Breast epithelium (tissue), 4 donors: Measurements from ENCODE around the gene INPP4A. TPM values are rescaled to one million over a fixed set of nuclear protein-coding genes. Genes with fewer than 3 reads are reported as not detected.
A peak's percentile ranks its signal among the peaks of the same experiment; 100 is the strongest.

ENCODE experiments used
- DNase-seq, 2 donors: peaks; one replicate each; pipeline ENCODE4 v3.0.0-alpha.2; 2019; ENCODE audit warnings: low spot score in 2 of 2
- H3K27ac ChIP-seq, 2 donors: fragments of 200-600 bp; sonication (generic) in 1 of 2; one replicate each; pipeline ENCODE4 v1.5.1; 2016 to 2019; ENCODE audit warnings: mild to moderate bottlenecking in 1 of 2
- H3K27me3 ChIP-seq, 2 donors: fragments of 200-600 bp; sonication (generic) in 1 of 2; one replicate each; pipeline versions ENCODE4 v1.5.1 to v1.6.0; 2017 to 2019; ENCODE audit warnings: control low read depth in 1 of 2, mild to moderate bottlenecking in 1 of 2
- H3K36me3 ChIP-seq: fragments of 200-600 bp; one replicate; pipeline ENCODE4 v1.5.1; 2019
- H3K4me1 ChIP-seq, 2 donors: fragments of 200-600 bp; sonication (generic); one replicate each; pipeline ENCODE4 v1.5.1; 2016 to 2019; ENCODE audit warnings: control low read depth in 1 of 2
- H3K4me3 ChIP-seq, 3 donors: fragments of 200-600 bp; sonication (generic); 1 replicate in 2 of 3; 2 replicates in 1 of 3; pipeline ENCODE4 v1.5.1; 2016 to 2019; ENCODE audit warnings: mild to moderate bottlenecking in 3 of 3, moderate library complexity in 2 of 3
- H3K9me3 ChIP-seq, 2 donors: fragments of 200-600 bp; sonication (generic) in 1 of 2; one replicate each; pipeline ENCODE4 v1.5.1; 2016 to 2019; ENCODE audit warnings: control low read depth in 1 of 2
- CTCF ChIP-seq, 3 donors: fragments of 450-650 bp; IDR thresholded peaks; one replicate each; pipeline ENCODE4 v1.5.1; 2016 to 2017; ENCODE audit warnings: antibody characterized with exemption in 3 of 3, mild to moderate bottlenecking in 3 of 3, moderate library complexity in 3 of 3
- POLR2A ChIP-seq: fragments of 450-650 bp; IDR thresholded peaks from one replicate; pipeline ENCODE4 v1.6.1; 2016; ENCODE audit warnings: antibody characterized with exemption, mild to moderate bottlenecking, moderate library complexity
- POLR2AphosphoS5 ChIP-seq, 3 donors: sonication (generic); formaldehyde crosslinking; IDR thresholded peaks; one replicate each; pipeline ENCODE4 v1.6.1; 2017; ENCODE audit warnings: antibody characterized with exemption in 3 of 3
- intact Hi-C: fragments of 100-400 bp; cut with DNase I; formaldehyde crosslinking; loops from one replicate; pipeline ENCODE4 v1.15.1; 2023; ENCODE audit warnings: low total_unique reads
- total RNA-seq, 3 donors: library from RNA; depleted of rRNA; stranded (reverse); fragments of >200 nt; gene quantifications; one replicate each; pipeline ENCODE4 v1.1.0, GENCODE V29; 2016

Gene INPP4A
- total RNA-seq, 3 donors from 2014 or later: 22.6 to 35.4 (median 25.8) TPM

- H3K27me3 ChIP-seq: no peaks in the 10 kb centered on the region
- no peaks in the 10 kb centered on the region for H3K36me3 ChIP-seq
- intact Hi-C loops: no loop called here
- no peak for TF ChIP-seq POLR2AphosphoS5 (IDR thresholded peaks at IDR 0.05)
- TF ChIP-seq CTCF (IDR thresholded peaks at IDR 0.05): no peak
- no peak for TF ChIP-seq POLR2A
- H3K9me3 ChIP-seq: no peaks in the 10 kb centered on the region
- no peaks in the 10 kb centered on the region for H3K4me1 ChIP-seq
- DNase-seq: no peak
- H3K27ac ChIP-seq: no peak overlapping the region
- peak overlapping the region in 1 of 3 donors; percentile 89 for H3K4me3 ChIP-seq
Measured at GRCh38 chr2:98446850-98447249, 2.2 kb downstream of the INPP4A start.

GRCh38 chr2:98448441-98449145 lies 3.9 kb downstream of the INPP4A start:
- Histone ChIP-seq H3K9me3 (no peaks in the 10 kb centered on the region), H3K27ac (no peak overlapping the region), H3K36me3 (no peaks in the 10 kb centered on the region), H3K27me3 (no peaks in the 10 kb centered on the region), H3K4me3 (no peak overlapping the region), H3K4me1 (no peaks in the 10 kb centered on the region)
- no peak for DNase-seq
- TF ChIP-seq POLR2A: no peak
- no peak for TF ChIP-seq CTCF (IDR thresholded peaks at IDR 0.05)
- TF ChIP-seq POLR2AphosphoS5 (IDR thresholded peaks at IDR 0.05): no peak
- intact Hi-C loops: no loop called here

GRCh38 chr2:98452396-98453027 lies 7.9 kb downstream of the INPP4A start:
- DNase-seq: no peak
- Histone ChIP-seq H3K4me3 (no peak overlapping the region), H3K4me1 (no peaks in the 10 kb centered on the region), H3K27ac (no peak overlapping the region), H3K9me3 (no peaks in the 10 kb centered on the region), H3K36me3 (no peaks in the 10 kb centered on the region), H3K27me3 (no peaks in the 10 kb centered on the region)
- intact Hi-C loops: no loop called here
- TF ChIP-seq POLR2A (no peak), CTCF (IDR thresholded peaks at IDR 0.05) (no peak), POLR2AphosphoS5 (IDR thresholded peaks at IDR 0.05) (no peak)

- no peak for DNase-seq
- Histone ChIP-seq H3K4me3 (no peak overlapping the region), H3K36me3 (no peaks in the 10 kb centered on the region), H3K27me3 (no peaks in the 10 kb centered on the region), H3K9me3 (no peaks in the 10 kb centered on the region), H3K27ac (no peak overlapping the region), H3K4me1 (no peaks in the 10 kb centered on the region)
- intact Hi-C loops: no loop called here
- TF ChIP-seq POLR2A: no peak
- no peak for TF ChIP-seq POLR2AphosphoS5 (IDR thresholded peaks at IDR 0.05)
- TF ChIP-seq CTCF (IDR thresholded peaks at IDR 0.05): no peak
Measured at GRCh38 chr2:98453083-98453482, 8.4 kb downstream of the INPP4A start.

- no peaks in the 10 kb centered on the region for H3K36me3 ChIP-seq
- H3K9me3 ChIP-seq: no peaks in the 10 kb centered on the region
- intact Hi-C loops: no loop called here
- no peaks in the 10 kb centered on the region for H3K4me1 ChIP-seq
- no peak for DNase-seq
- no peaks in the 10 kb centered on the region for H3K27me3 ChIP-seq
- no peak overlapping the region for H3K27ac ChIP-seq
- no peak overlapping the region for H3K4me3 ChIP-seq
- TF ChIP-seq CTCF (IDR thresholded peaks at IDR 0.05): no peak
- no peak for TF ChIP-seq POLR2AphosphoS5 (IDR thresholded peaks at IDR 0.05)
Measured at GRCh38 chr2:98453531-98453930, 8.9 kb downstream of the INPP4A start.
